Stimulated activated CD4-positive, alpha-beta T cell treated with anti-CD3 and anti-CD28 coated beads, Interleukin-1b, Interleukin-23, amount 100 ng/mL, for 24 hours (primary cell): Measurements from ENCODE around the gene EGFR.

Experiments used
- DNase-seq, 4 experiments: peaks; one replicate each; pipeline ENCODE4 v3.0.0-alpha.2; 2020; ENCODE audit warnings: low read depth in 4 of 4, low spot score in 1 of 4

EGFR gene

DNA sequence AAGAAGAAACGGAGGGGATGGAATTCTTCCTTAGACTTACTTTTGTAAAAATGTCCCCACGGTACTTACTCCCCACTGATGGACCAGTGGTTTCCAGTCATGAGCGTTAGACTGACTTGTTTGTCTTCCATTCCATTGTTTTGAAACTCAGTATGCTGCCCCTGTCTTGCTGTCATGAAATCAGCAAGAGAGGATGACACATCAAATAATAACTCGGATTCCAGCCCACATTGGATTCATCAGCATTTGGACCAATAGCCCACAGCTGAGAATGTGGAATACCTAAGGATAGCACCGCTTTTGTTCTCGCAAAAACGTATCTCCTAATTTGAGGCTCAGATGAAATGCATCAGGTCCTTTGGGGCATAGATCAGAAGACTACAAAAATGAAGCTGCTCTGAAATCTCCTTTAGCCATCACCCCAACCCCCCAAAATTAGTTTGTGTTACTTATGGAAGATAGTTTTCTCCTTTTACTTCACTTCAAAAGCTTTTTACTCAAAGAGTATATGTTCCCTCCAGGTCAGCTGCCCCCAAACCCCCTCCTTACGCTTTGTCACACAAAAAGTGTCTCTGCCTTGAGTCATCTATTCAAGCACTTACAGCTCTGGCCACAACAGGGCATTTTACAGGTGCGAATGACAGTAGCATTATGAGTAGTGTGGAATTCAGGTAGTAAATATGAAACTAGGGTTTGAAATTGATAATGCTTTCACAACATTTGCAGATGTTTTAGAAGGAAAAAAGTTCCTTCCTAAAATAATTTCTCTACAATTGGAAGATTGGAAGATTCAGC lies 187.6 kb downstream of the EGFR start:
- no peak for DNase-seq

DNA sequence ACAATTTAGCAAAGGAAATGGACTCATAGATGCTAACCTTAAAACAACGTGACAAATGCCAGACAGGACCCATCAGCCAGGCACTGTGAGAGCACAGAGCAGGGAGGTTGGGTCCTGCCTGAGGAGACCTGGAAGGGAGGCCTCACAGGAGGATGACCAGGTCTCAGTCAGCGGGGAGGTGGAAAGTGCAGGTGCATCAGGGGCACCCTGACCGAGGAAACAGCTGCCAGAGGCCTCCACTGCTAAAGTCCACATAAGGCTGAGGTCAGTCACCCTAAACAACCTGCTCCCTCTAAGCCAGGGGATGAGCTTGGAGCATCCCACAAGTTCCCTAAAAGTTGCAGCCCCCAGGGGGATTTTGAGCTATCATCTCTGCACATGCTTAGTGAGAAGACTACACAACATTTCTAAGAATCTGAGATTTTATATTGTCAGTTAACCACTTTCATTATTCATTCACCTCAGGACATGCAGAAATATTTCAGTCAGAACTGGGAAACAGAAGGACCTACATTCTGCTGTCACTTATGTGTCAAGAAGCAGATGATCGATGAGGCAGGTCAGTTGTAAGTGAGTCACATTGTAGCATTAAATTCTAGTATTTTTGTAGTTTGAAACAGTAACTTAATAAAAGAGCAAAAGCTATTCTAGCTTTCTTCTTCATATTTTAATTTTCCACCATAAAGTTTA lies 188.8 kb downstream of the EGFR start:
- no peak for DNase-seq

DNA sequence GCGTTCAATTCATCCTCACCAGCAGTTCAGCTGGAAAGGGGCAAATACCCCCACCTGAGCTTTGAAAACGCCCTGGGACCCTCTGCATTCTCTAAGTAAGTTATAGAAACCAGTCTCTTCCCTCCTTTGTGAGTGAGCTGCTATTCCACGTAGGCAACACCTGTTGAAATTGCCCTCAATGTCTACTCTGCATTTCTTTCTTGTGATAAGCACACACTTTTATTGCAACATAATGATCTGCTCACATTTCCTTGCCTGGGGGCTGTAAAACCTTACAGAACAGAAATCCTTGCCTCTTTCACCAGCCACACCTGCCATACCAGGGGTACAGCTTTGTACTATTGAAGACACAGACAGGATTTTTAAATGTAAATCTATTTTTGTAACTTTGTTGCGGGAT lies 190.5 kb downstream of the EGFR start:
- no peak for DNase-seq

DNA sequence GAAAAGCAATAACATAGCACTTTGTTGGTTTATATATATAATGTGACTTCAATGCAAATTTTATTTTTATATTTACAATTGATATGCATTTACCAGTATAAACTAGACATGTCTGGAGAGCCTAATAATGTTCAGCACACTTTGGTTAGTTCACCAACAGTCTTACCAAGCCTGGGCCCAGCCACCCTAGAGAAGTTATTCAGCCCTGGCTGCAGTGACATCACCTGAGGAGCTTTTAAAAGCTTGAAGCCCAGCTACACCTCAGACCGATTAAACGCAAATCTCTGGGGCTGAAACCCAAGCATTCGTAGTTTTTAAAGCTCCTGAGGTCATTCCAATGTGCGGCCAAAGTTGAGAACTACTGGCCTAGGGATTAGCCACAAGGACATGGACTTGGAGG lies 191.4 kb downstream of the EGFR start:
- no peak for DNase-seq

DNA sequence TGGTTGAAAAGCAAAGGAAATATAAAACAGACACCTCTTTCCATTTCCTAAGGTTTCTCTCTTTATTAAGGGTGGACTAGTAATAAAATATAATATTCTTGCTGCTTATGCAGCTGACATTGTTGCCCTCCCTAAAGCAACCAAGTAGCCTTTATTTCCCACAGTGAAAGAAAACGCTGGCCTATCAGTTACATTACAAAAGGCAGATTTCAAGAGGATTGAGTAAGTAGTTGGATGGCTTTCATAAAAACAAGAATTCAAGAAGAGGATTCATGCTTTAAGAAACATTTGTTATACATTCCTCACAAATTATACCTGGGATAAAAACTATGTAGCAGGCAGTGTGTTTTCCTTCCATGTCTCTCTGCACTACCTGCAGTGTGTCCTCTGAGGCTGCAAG lies 191.9 kb downstream of the EGFR start:
- DNase-seq, result no peak

DNA sequence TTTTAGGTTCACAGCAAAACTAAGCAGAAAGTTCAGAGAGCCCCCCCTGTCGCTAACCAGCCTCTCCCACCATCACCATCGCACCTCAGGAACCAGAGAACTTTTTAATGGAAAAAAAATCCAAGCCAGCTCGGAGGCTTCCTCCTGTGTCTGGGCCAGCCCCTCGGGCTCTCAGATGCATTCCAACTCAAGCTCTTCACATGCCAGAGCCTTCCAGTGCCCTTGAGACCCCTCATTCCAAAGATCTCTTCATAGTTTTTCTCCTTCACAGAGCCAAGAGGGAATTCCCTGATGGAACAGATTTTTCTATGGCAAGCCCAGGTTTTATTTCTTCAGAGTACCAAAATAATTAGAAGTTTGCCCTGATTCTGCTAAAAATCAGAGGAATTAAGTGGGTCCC lies 192.9 kb downstream of the EGFR start:
- DNase-seq, result no peak

DNA sequence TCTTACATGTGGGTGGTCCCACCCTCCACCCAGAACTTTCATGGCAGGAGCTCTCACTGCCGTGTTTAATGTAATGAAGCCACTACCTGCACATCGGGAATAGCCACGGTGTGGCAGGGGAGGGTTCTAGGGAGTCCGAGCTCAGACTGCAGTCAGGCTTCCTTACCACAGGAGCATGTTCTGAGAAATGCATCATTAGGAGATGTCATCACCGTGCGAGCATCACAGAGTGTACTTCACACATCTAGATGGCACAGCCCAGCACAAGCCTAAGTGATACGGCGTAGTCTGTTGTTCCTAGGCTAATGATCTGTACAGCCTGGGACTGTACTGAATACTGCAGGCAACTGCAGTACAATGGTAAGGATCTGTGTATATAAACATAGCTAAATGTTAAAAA lies 193.4 kb downstream of the EGFR start:
- no peak for DNase-seq

DNA sequence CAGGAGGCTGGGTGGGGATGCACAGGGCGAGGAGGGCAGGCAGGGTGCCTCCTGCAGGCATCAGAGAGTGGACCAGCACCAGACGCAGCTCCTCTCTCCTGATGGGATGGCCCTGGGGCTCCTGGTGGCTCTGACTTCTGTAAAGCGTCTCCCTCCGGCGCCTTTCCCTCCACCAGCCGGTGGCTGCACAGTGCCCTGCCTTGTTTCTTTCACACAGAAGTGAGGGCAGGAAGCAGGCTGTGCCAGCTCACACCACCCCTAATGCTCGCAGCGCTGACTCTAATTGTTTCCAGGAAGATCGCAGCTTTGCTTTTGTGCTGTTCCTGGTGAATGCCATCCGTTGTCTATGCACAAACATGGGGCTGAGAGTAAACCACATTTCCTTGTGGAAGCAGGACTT lies 194.0 kb downstream of the EGFR start:
- no peak for DNase-seq

DNA sequence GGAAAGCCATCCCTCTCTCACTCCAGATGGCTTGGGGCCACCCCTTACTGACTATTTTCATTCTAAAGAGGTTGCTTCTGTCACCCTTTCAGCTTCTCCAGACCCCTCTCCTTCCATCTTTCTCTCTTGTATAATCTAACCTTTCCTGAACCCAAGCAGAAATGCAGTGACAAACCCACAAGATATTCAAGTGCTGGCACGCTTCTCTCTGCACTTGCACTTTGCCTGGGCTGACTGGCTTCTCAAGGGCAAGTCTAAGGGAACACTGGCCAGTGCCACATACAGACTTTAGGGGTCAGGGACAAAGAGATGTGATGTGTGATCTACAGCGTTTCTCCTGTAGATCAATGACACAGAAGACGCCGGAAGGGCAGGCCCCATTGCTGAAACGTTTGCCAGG lies 195.9 kb downstream of the EGFR start:
- DNase-seq, result no peak

DNA sequence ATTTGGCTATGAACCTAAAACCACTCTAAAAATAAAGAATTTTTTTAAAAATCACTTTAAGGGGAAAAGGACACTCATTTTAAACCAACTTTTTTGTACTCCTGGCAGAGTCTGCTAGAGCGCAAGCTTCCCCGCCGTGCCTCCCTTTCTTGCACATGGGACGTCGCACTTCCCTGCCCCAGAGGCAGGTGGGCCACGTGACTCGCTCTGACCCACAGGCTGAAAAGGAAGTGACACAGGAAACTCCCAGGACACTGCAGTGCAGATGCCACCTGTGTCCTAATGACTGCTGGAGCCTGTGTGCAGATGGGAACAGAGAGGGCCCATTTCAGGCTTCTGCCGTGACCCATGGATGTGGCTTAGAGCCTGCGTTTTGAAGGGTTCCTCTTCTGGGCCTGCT lies 204.2 kb downstream of the EGFR start:
- no peak for DNase-seq

DNA sequence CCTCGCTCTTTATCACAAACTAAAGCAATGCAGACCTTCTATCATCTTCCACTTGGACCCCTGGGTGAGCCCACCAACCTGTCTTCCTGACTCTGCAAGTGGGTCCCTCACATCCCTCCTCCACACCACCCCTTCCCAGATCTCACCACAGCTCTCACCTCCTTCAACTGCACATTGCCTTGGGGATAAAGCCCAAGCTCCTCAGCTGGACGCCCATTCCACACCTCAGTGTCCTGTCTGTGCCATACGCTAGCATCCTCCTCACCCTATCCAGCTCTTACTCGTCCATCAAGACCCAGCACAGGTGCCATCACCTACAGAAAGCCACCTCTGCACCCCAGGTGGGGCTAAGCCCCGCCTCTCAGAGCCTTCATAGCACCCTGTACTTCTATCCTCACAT lies 205.3 kb downstream of the EGFR start:
- no peak for DNase-seq

DNA sequence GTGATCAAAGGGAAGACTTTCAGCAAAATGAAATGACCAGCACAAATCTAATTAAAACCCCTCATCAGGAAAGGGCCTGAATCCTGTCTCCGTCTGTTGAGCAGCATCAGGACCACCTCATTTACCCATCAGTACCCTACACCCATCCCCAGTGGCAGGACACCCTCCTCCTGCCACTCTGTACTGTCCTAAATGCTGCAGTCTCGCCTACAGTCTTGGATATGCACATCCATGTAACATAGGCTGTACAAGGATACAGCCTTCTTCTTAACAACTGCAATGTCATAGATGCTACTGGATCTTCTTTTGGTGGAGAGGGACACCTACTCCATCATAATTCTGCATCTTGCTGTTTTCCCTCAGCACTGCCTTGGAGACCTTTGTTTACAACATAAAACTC lies 206.0 kb downstream of the EGFR start:
- DNase-seq, result no peak

DNA sequence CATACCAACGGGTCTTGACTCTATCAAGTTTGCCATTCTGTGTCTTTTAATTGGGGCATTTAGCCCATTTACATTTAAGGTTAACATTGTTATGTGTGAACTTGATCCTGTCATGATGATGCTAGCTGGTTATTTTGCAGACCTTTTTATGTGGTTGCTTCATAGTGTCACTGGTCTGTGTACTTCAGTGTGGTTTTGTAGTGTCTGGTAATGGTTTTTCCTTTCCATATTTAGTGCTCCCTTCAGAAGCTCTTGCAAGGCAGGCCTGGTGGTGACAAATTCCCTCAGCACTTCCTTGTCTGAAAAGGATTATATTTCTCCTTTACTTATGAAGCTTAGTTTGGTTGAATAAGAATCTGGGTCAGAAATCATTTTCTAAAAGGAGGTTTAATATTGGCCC lies 211.2 kb downstream of the EGFR start:
- no peak for DNase-seq

DNA sequence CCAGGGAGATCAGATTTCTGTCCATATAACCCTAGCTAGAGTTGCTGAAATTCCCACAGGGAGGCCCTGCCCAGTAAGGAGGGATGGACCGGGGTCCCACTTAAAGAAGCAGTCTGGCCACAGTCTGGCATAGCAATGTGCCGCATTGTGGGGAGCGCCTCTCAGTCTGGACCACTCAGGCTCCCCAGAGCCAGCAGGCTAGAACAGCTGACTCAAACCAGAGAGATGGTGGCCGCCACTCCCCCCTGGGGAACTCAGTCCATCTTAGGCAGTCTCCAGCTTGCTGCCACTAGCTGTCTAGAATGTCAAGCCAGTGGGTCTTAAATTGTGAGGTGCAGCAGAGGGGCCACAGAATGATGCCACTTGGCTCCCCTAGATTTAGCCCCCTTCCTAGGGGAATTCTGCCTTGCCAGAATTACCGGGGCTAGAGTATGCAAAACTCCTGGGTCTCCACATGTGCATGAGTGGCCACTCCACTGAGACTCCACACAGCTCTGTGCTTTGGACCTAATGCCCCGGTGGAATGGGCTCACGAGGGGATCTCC lies 213.0 kb downstream of the EGFR start:
- DNase-seq, result no peak

DNA sequence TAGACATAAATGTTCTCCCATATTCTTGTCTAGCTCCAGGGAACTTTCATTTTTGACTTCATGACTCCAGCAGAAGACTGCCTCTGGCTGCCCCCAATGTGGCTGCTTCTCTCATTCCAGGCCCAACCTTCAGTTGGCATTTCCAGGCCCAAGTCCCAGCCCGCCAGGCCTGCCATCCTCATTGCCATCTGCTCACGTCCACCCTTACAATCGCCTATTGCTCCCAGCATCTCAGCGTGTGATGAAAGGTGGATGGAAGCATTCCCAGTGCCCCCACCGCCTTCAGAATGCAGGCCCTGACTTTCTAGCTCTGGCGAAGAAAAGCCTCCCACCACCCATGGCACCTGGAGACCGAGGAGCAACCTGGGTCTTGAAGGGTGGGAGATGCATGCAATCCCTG lies 214.2 kb downstream of the EGFR start:
- DNase-seq, result no peak

DNA sequence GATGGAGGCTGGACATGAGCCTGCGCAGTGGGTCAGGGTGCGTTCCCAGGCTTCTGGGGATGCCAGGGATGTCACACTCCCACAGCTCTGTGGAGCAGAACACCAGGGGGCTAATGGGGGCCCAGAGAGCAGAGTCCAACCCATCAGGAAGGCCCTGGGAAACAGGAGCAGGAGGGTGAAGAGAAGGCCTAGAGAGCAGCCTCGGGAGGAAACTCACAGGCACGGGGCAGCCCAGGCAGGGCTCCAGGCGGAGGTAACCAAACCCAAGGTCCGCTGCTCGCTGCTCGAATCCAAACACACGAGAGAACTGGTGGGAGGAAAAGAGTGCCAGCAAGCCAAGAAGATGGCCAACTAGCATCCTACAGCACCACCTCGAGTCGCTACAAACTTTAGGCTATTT lies 215.6 kb downstream of the EGFR start:
- DNase-seq, result no peak

DNA sequence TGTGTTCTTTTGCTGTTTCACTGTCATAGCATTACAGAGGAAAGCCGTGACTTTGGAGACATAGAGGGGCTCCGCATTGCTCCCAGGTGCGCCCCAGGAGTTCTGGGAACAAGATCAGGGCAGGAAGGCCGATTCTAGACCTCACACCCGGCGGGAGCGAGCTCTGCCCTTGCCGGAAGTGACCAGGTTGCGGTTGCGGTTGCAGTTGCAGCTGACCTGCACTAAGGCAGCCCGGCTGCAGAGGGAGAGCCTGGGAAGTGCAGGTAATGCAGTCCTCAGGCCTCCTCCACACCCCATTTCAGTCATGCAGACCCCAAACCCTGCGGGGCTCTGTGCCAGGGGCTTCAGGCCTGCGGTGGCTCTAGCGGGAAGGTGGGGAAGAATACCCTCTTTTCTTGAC lies 216.3 kb downstream of the EGFR start:
- no peak for DNase-seq

DNA sequence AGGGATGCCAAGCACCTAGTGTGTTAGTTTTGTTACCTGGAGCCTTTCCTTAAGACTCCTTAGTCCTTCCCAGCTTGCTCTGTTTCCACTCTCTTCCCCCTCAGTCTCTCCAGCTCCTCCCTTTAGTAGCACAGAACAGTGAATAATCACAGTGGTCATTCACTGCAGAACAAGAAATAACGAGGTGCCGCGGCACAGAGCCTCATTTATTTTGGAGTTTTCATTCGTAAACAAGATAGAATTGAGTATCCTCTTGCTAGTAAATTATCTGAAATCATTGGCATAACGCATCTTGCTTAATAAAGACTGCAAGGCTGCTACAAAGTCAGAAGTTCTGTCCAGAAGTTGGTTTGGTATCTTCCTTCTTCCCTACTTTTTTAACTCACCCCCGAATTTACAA lies 217.0 kb downstream of the EGFR start:
- DNase-seq, result no peak

DNA sequence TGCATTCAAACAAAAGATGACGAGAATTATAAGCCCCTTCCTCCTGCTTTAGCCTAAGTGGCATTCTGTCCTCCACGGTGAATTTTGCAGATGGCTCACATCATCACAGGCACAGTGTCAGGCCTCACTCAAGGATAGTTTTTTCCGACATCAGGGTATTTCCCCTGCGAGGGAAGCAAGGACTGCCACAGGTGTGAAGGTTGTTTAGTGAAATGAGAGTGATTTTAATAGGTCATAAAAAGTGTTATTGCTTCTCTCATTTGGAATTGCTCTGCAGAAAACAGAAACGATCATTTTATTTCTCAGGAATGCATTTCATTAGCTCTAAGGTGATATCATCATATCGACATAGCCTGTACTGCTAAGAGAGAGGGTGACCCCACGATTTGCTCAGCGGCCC lies 217.7 kb downstream of the EGFR start:
- no peak for DNase-seq

DNA sequence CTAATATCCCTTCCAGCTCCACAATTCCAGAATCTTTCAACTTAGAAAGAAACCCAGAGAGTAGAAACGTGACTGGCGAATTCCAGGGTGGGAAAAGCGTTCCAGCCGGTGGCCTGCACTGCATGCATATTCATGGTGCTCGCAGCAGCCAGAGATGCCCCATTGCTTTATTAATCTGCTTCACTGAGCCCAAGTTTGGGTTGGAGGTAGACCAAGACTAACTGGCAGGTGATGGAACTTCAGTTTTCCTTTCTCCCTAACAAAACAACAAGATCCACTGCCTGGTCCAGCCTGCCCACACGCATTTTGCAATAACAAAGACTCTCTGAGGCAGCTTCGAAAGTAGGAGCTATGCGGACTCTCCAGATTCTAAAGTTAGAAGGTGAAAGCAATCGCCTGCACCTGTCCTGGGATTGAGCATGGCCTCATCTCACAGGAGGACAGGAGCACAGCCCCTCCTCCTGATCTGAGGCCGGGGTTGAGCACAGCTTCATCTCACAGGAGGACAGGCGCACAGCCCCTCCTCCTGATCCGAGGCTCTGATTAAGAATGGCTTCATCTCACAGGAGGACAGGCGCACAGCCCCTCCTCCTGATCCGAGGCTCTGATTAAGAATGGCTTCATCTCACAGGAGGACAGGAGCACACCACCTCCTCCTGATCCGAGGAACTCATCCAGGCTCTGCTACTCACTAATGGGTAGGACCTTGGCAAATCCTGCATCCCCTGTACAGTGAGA lies 218.5 kb downstream of the EGFR start:
- DNase-seq, result no peak

DNA sequence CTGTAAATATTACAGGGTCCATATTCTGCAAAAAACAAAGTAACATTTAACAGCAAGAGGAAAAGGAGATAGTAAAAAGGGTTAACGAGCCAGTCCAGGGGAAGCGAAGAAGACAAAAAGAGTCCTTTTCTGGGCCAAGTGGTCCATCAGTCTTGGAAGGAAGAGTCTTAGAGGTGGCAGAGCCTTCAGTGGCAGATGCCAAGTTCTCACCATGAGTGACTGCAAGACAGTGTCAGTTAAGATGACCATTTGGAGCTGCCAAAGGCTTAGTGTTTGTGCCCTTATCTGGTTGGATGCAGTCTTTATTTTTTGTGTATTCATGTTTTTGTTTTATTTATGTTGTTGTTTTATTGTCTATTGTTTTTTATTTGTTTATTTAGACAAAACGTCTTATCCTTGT lies 220.6 kb downstream of the EGFR start:
- DNase-seq, result no peak
